Type B pancreatic cell (in vitro differentiated cells): ENCODE results near the gene KCTD18. TPM values are rescaled to one million over a fixed set of nuclear protein-coding genes. Genes with fewer than 3 reads are reported as not detected.

Source experiments
- DNase-seq: peaks from one replicate; pipeline ENCODE4 v3.0.0; 2021; ENCODE audit warnings: mixed read lengths; ENCODE audit not compliant: unreplicated experiment; ENCODE audit errors: extremely low spot score
- H3K27ac Mint-ChIP-seq: 2 replicates; pipeline ENCODE4 v1.8.0; 2021; ENCODE audit warnings: mild to moderate bottlenecking, mixed read lengths
- H3K27me3 Mint-ChIP-seq: 2 replicates; pipeline ENCODE4 v1.8.0; 2021; ENCODE audit warnings: mixed read lengths
- H3K36me3 Mint-ChIP-seq: 2 replicates; pipeline ENCODE4 v1.8.0; 2021; ENCODE audit warnings: mixed read lengths
- H3K4me1 Mint-ChIP-seq: one replicate; pipeline ENCODE4 v1.8.0; 2021; ENCODE audit warnings: mixed read lengths; ENCODE audit not compliant: unreplicated experiment
- H3K4me3 Mint-ChIP-seq: 2 replicates; pipeline ENCODE4 v1.8.0; 2021; ENCODE audit warnings: mild to moderate bottlenecking, mixed read lengths
- H3K9me3 Mint-ChIP-seq: 2 replicates; pipeline ENCODE4 v1.8.0; 2021; ENCODE audit warnings: mixed read lengths
- total RNA-seq: library from RNA; stranded (reverse); gene quantifications from 2 replicates; pipeline ENCODE4 v1.2.1, GENCODE V29; 2021; ENCODE audit warnings: low replicate concordance
- TF ChIP-seq, protein P1 (sequence below): fragments of 200-600 bp; sonication (generic); conservative IDR thresholded peaks from 2 replicates; pipeline ENCODE4 v1.5.0; 2021; ENCODE audit warnings: antibody characterized with exemption, mild to moderate bottlenecking

Gene KCTD18
- total RNA-seq, 1 donor from 2014 or later: 10.9 TPM

DNA sequence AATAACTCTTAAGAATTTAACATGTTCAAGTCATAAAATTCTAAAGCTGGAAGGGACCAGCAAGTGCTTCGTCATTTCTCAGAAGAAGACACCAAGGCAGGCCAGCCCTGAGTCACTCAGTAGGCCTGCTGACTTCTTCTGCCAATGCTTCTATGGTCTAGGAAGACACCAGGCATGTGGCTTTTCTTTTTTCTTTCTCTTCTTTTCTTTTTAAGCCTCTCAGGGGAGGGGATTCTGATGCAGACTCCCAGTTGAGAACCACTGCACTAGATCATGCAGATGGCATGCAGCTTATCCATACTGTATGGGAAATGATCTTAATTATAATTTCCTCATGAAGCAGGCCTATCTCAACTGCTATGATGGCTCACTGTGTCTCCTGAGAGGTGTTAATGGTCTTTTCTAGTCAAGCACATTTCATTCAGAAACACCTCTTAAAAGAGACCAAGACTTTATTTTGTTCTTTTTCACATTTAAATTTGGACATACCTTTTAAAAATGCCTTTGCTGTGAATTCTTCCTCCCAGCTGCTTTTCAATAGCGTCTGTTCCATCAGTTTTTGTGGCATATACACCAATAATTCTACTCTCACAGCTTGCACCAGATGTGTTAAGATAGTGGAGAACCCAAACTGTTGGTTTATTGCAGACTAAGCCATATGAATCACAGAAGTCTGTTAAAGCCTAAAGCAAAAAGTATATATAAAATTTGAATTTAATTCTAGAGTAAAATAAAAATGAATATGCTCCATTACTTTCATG, 11.3 kb downstream of the KCTD18 start:
- Mint-ChIP-seq H3K36me3 (peaks cover 20% of the 10 kb centered on the region), H3K4me3 (no peak overlapping the region), H3K4me1 (no peaks in the 10 kb centered on the region), H3K27ac (no peak overlapping the region), H3K27me3 (no peaks in the 10 kb centered on the region), H3K9me3 (peaks cover 4% of the 10 kb centered on the region)
- DNase-seq: no peak
- TF ChIP-seq, protein P1, sequence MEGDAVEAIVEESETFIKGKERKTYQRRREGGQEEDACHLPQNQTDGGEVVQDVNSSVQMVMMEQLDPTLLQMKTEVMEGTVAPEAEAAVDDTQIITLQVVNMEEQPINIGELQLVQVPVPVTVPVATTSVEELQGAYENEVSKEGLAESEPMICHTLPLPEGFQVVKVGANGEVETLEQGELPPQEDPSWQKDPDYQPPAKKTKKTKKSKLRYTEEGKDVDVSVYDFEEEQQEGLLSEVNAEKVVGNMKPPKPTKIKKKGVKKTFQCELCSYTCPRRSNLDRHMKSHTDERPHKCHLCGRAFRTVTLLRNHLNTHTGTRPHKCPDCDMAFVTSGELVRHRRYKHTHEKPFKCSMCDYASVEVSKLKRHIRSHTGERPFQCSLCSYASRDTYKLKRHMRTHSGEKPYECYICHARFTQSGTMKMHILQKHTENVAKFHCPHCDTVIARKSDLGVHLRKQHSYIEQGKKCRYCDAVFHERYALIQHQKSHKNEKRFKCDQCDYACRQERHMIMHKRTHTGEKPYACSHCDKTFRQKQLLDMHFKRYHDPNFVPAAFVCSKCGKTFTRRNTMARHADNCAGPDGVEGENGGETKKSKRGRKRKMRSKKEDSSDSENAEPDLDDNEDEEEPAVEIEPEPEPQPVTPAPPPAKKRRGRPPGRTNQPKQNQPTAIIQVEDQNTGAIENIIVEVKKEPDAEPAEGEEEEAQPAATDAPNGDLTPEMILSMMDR: no peak

DNA sequence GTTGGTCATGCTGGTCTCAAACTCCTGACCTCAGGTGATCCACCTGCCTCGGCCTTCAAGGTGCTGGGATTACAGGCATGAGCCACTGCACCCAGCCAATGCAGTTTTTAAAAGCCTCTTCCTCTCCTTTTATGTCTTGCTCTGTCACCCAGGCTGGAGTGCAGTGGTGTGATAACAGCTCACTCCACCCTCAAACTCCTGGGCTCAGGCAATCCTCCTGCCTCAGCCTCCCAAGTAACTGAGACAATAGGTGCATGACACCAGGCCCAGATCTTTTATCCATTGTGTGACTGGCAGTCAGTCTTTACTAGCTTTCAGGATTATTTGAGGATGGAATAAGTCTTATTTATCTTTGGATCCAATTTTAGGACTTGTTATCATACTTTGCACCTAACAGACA, 13.2 kb downstream of the KCTD18 start:
- Mint-ChIP-seq H3K27ac (no peak overlapping the region), H3K27me3 (no peaks in the 10 kb centered on the region), H3K9me3 (no peaks in the 10 kb centered on the region), H3K4me3 (no peak overlapping the region), H3K4me1 (no peaks in the 10 kb centered on the region), H3K36me3 (peaks cover 20% of the 10 kb centered on the region)
- DNase-seq: no peak
- TF ChIP-seq, protein P1: no peak

DNA sequence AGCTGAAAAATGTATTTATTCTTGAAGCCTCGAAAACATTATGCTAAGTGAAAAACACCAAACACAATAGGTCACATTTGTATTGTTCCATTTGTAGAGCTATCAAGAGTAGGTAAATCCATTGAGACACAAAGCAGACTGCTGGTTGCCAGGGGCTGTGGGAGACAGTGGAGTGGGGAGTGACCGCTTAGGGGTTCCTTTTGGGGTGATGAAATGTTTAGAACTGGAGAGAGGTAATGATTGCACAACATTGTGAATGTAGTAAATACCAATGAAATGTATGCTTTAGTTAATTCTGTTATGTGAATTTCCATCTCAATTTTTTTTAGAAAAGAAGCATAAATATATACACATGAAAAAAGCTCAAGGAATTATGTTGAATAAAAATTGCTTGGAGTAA, 15.8 kb downstream of the KCTD18 start:
- H3K36me3 Mint-ChIP-seq: peaks cover 29% of the 10 kb centered on the region
- H3K4me1 Mint-ChIP-seq: no peaks in the 10 kb centered on the region
- no peak overlapping the region for H3K4me3 Mint-ChIP-seq
- no peak overlapping the region for H3K27ac Mint-ChIP-seq
- no peak for DNase-seq
- TF ChIP-seq, protein P1: no peak
- no peaks in the 10 kb centered on the region for H3K27me3 Mint-ChIP-seq
- H3K9me3 Mint-ChIP-seq: peaks cover 6% of the 10 kb centered on the region

DNA sequence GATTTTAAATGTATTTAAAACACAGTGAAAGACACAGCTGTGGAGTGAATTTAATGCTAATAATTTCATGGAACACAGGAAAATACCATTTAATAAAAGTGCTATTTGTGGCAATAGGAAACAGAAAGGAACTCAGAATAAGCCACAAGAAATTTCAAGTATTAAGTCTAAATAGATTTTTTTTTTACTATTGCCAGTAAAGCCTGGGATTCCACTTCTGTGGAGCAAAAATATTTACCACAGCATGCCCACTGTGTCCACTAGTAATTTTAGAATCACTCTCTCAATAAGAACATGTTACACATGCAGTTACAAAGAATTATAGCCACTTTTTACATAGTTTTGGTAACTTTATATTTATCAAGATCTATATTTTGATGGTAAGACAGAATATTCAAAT, 17.2 kb downstream of the KCTD18 start:
- Mint-ChIP-seq H3K9me3 (peaks cover 6% of the 10 kb centered on the region), H3K27ac (no peak overlapping the region), H3K36me3 (peaks cover 26% of the 10 kb centered on the region), H3K27me3 (no peaks in the 10 kb centered on the region), H3K4me1 (no peaks in the 10 kb centered on the region), H3K4me3 (no peak overlapping the region)
- TF ChIP-seq, protein P1: no peak
- no peak for DNase-seq

DNA sequence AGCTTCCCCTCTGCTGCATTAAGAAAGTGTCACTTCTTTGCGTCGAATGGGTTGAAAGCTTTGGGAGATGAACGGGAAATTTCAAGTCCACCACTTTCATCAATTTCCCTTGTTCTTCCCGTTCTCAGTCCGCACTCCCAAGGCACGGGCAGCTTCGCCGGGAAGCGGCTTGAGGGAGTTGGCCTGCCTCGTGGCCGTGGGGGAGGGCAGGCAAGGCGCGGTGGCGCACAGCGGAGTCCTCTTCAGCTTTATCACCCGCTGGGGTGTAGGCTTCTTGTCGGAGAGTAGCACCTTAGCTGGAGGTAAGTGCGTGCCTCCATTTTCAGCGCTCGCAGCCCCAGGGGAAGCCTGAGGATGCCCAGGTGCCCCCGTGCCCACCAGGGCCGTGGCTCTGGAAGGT, 19.9 kb downstream of the KCTD18 start:
- H3K4me3 Mint-ChIP-seq: no peak overlapping the region
- DNase-seq: no peak
- no peaks in the 10 kb centered on the region for H3K27me3 Mint-ChIP-seq
- H3K27ac Mint-ChIP-seq: no peak overlapping the region
- peaks cover 20% of the 10 kb centered on the region for H3K36me3 Mint-ChIP-seq
- H3K4me1 Mint-ChIP-seq: peaks cover 10% of the 10 kb centered on the region
- H3K9me3 Mint-ChIP-seq: peaks cover 6% of the 10 kb centered on the region
- TF ChIP-seq, protein P1: no peak
